ENCODE data around the gene FLT3.

DNA sequence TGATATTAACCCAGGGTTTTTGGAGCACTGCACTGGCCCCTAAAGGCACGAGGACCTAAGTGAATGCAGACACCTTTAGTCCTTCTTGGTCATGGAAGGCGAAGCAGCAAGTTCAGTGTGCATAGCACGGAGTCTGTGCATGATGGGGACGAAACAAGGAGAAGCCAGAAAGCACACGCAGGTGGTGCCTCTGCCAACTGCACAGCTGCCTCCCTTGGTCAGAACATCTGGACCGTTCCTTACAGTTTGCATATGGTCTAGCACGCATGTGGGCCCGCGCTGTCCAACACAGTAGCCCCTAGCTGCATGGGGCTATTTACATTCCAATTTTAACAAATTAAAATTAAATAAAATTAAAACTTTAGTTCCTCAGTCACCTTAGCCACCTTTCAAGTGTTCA lies 44.0 kb downstream of the FLT3 start:
- TF ChIP-seq, protein P1, sequence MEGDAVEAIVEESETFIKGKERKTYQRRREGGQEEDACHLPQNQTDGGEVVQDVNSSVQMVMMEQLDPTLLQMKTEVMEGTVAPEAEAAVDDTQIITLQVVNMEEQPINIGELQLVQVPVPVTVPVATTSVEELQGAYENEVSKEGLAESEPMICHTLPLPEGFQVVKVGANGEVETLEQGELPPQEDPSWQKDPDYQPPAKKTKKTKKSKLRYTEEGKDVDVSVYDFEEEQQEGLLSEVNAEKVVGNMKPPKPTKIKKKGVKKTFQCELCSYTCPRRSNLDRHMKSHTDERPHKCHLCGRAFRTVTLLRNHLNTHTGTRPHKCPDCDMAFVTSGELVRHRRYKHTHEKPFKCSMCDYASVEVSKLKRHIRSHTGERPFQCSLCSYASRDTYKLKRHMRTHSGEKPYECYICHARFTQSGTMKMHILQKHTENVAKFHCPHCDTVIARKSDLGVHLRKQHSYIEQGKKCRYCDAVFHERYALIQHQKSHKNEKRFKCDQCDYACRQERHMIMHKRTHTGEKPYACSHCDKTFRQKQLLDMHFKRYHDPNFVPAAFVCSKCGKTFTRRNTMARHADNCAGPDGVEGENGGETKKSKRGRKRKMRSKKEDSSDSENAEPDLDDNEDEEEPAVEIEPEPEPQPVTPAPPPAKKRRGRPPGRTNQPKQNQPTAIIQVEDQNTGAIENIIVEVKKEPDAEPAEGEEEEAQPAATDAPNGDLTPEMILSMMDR (IDR thresholded peaks at IDR 0.05; ENCODE audit: low read depth, low read length): no peak
- no peak for TF ChIP-seq EZH2phosphoT487 (IDR thresholded peaks at IDR 0.05; ENCODE audit: low read depth)

All from OCI-LY3 (cell line).